Psoas muscle (tissue), 8 donors: ENCODE data around the gene CACNG3. TPM values are rescaled to one million over a fixed set of nuclear protein-coding genes. Genes with fewer than 3 reads are reported as not detected.

Source experiments
- ATAC-seq, 4 donors: fragments of 200-7000 bp; cut with Tn5 transposase; one replicate each; pipeline ENCODE4 v1.9.1; 2020; ENCODE audit warnings: moderate library complexity in 3 of 4, mild to moderate bottlenecking in 2 of 4
- DNase-seq, 2 donors: peaks; one replicate each; pipeline ENCODE4 v3.0.0-alpha.2; 2020
- H3K27ac ChIP-seq: fragments of 200-600 bp; one replicate; pipeline ENCODE4 v1.8.0; 2022
- H3K27me3 ChIP-seq, 3 donors: fragments of 200-600 bp in 1 of 3; one replicate each; pipeline versions ENCODE4 v1.6.1 to v1.8.0; 2013 to 2022; ENCODE audit warnings: low read length in 2 of 3, mild to moderate bottlenecking in 2 of 3, moderate library complexity in 1 of 3; ENCODE audit not compliant: insufficient read depth in 3 of 3
- H3K36me3 ChIP-seq, 2 donors: fragments of 200-600 bp in 1 of 2; one replicate each; pipeline versions ENCODE4 v1.6.1 to v1.8.0; 2013 to 2022; ENCODE audit warnings: low read depth in 1 of 2, mild to moderate bottlenecking in 1 of 2, moderate library complexity in 1 of 2; ENCODE audit not compliant: insufficient read depth in 1 of 2
- H3K4me1 ChIP-seq: fragments of 200-600 bp; one replicate; pipeline ENCODE4 v1.8.0; 2022
- H3K4me3 ChIP-seq: fragments of 200-600 bp; one replicate; pipeline ENCODE4 v1.8.0; 2022; ENCODE audit warnings: mild to moderate bottlenecking
- H3K9me3 ChIP-seq: fragments of 200-600 bp; one replicate; pipeline ENCODE4 v1.8.0; 2022
- CTCF ChIP-seq: fragments of 200-600 bp; IDR thresholded peaks from one replicate; pipeline ENCODE4 v1.8.0; 2022; ENCODE audit warnings: antibody characterized with exemption
- WGBS, 3 donors: extraction: QIAGEN DNeasy Blood & Tissue Kit; methylation state at CpG; one replicate each; pipeline versions ENCODE4 v1.1.6 to v1.1.7; 2013; 5-methylcytosine and 5-hydroxymethylcytosine counted together
- intact Hi-C, 2 donors: fragments of 100-400 bp; cut with DNase I; formaldehyde crosslinking; loops; one replicate each; pipeline versions ENCODE4 v1.11.0 to v1.14.2; 2022
- polyA plus RNA-seq, 3 donors: library from polyadenylated mRNA; stranded (reverse); fragments of 200-250 nt; gene quantifications; one replicate each; pipeline ENCODE4 v1.2.3, GENCODE V29; 2013
- total RNA-seq, 4 donors: library from RNA; stranded (reverse); fragmentation: NEBNext Ultra II Directional in 2 of 4; extraction: Animal tissue kit (Norgen Biotek cat#: 25700) in 2 of 4; gene quantifications; one replicate each; pipeline versions ENCODE4 v1.2.1 to v1.2.4, GENCODE V29; 2021 to 2023
- donor health status: healthy with polysubstance abuse.
- donor health status: DM: no; HTN: no; CAD: no; lungs with moderate emphysema.
- donor health status: Bipolar disorder and iron deficiency.
- donor health status: healthy.
- donor health status: DM: yes; HTN: yes; CAD: no.
- donor health status: DM: no; HTN: no; CAD: no.
- donor health status: DM: no; HTN: no; CAD: no.
- donor health status: DM: yes; HTN: yes; CAD: no.

Gene CACNG3
- total and polyA plus RNA-seq, 7 donors, result 0.03 TPM; not detected in 6

- no peaks in the 10 kb centered on the region for H3K9me3 ChIP-seq
- H3K27ac ChIP-seq, result no peak overlapping the region
- no peak for DNase-seq
- no peak for TF ChIP-seq CTCF
- H3K4me1 ChIP-seq, result no peaks in the 10 kb centered on the region
- no peaks in the 10 kb centered on the region for H3K36me3 ChIP-seq
- 75 to 90% (median 81%) methylated on average over 2 of the region's 2 CpGs for WGBS, 3 donors
- peaks cover 0 to 2% (median 0%) of the 10 kb centered on the region in 3 donors for H3K27me3 ChIP-seq
- ATAC-seq, result no peak
- intact Hi-C loops, result no loop called here
- no peak overlapping the region for H3K4me3 ChIP-seq
Measured at GRCh38 chr16:24344784-24345183, 88.6 kb downstream of the CACNG3 start.

- H3K4me1 ChIP-seq, result no peaks in the 10 kb centered on the region
- intact Hi-C loops, result no loop called here
- no peak overlapping the region for H3K27ac ChIP-seq
- DNase-seq, result no peak
- WGBS, 3 donors, result 73 to 85% (median 75%) methylated on average over 4 of the region's 4 CpGs
- H3K9me3 ChIP-seq, result no peaks in the 10 kb centered on the region
- ATAC-seq, result no peak
- no peak overlapping the region for H3K4me3 ChIP-seq
- H3K27me3 ChIP-seq, result peaks cover 0 to 2% (median 0%) of the 10 kb centered on the region in 3 donors
- H3K36me3 ChIP-seq, result no peaks in the 10 kb centered on the region
- TF ChIP-seq CTCF, result no peak
Measured at GRCh38 chr16:24345704-24346103, 89.6 kb downstream of the CACNG3 start.

GRCh38 chr16:24346734-24347133 is 90.6 kb downstream of the CACNG3 start:
- no peak overlapping the region for H3K4me3 ChIP-seq
- DNase-seq (no peak), ATAC-seq (no peak)
- no peak for TF ChIP-seq CTCF
- H3K9me3 ChIP-seq, result no peaks in the 10 kb centered on the region
- H3K36me3 ChIP-seq, result no peaks in the 10 kb centered on the region
- H3K27ac ChIP-seq, result no peak overlapping the region
- intact Hi-C loops, result no loop called here
- no peaks in the 10 kb centered on the region for H3K4me1 ChIP-seq
- 75 to 81% (median 77%) methylated on average over 11 of the region's 11 CpGs for WGBS, 3 donors
- H3K27me3 ChIP-seq, result peaks cover 0 to 2% (median 0%) of the 10 kb centered on the region in 3 donors

GRCh38 chr16:24347556-24347955 is 91.4 kb downstream of the CACNG3 start:
- Histone ChIP-seq H3K27ac (no peak overlapping the region), H3K9me3 (no peaks in the 10 kb centered on the region), H3K4me1 (no peaks in the 10 kb centered on the region), H3K27me3 (peaks cover 0 to 2% (median 0%) of the 10 kb centered on the region in 3 donors), H3K36me3 (no peaks in the 10 kb centered on the region), H3K4me3 (no peak overlapping the region)
- no peak for ATAC-seq
- 40 to 48% (median 41%) methylated on average over 2 of the region's 2 CpGs for WGBS, 3 donors
- no peak for TF ChIP-seq CTCF
- intact Hi-C loops, result no loop called here
- no peak for DNase-seq

GRCh38 chr16:24348545-24349290 is 92.6 kb downstream of the CACNG3 start:
- DNase-seq, result no peak
- Histone ChIP-seq H3K36me3 (no peaks in the 10 kb centered on the region), H3K4me3 (no peak overlapping the region), H3K27me3 (peaks cover 0 to 2% (median 0%) of the 10 kb centered on the region in 3 donors), H3K4me1 (no peaks in the 10 kb centered on the region), H3K27ac (no peak overlapping the region), H3K9me3 (no peaks in the 10 kb centered on the region)
- intact Hi-C loops, result no loop called here
- 57 to 63% (median 60%) methylated on average over 9 of the region's 9 CpGs for WGBS, 3 donors
- no peak for ATAC-seq
- TF ChIP-seq CTCF, result no peak
